RWPE1 (cell line): ENCODE results near the gene DNM3.

Source experiments
- CTCF ChIA-PET: fragments of 350-600 bp; sonication (Branson Sonifier 250); formaldehyde crosslinking; extraction: SDS; loops from one replicate; lab custom pipeline; 2021; lab: Yijun Ruan, JAX
- POLR2A ChIA-PET: fragments of 400-600 bp; formaldehyde crosslinking; extraction: SDS; loops from one replicate; lab custom pipeline; 2020; ENCODE audit warnings: antibody characterized with exemption; ENCODE audit not compliant: low non-redundant PET; lab: Yijun Ruan, JAX
- DNase-seq: peaks from one replicate; pipeline ENCODE4 v3.0.0; 2012; ENCODE audit warnings: low spot score
- H3K27ac ChIP-seq: fragments of 450-650 bp; 2 replicates; pipeline ENCODE4 v1.5.1; 2017
- CTCF ChIP-seq: fragments of 450-650 bp; conservative IDR thresholded peaks from 2 replicates; pipeline ENCODE4 v1.5.1; 2017; ENCODE audit warnings: low read depth, mild to moderate bottlenecking

Gene DNM3

GRCh38 chr1:172145231-172145651, 303.9 kb downstream of the DNM3 start:
- H3K27ac ChIP-seq: no peak overlapping the region
- ChIA-PET POLR2A (no interaction called here), CTCF (no interaction called here)
- DNase-seq: no peak
- TF ChIP-seq CTCF: no peak

GRCh38 chr1:172145656-172146055, 304.4 kb downstream of the DNM3 start:
- POLR2A ChIA-PET: no interaction called here
- no peak overlapping the region for H3K27ac ChIP-seq
- DNase-seq: no peak
- CTCF ChIA-PET: interaction anchor here (0.7 kb wide), 1 partner anchor 131 kb away, joined by 3 read pairs; no protein-coding TSS in a partner anchor
- no peak for TF ChIP-seq CTCF

GRCh38 chr1:172146141-172146850, 305.0 kb downstream of the DNM3 start:
- CTCF ChIA-PET: interaction anchor here (0.7 kb wide), 1 partner anchor 130 kb away, joined by 3 read pairs; no protein-coding TSS in a partner anchor
- DNase-seq: no peak
- TF ChIP-seq CTCF: no peak
- POLR2A ChIA-PET: no interaction called here
- H3K27ac ChIP-seq: no peak overlapping the region

GRCh38 chr1:172147541-172147940, 306.2 kb downstream of the DNM3 start:
- ChIA-PET POLR2A (no interaction called here), CTCF (no interaction called here)
- DNase-seq: no peak
- TF ChIP-seq CTCF: no peak
- H3K27ac ChIP-seq: no peak overlapping the region

- H3K27ac ChIP-seq: no peak overlapping the region
- POLR2A ChIA-PET: no interaction called here
- no peak for TF ChIP-seq CTCF
- DNase-seq: no peak
- CTCF ChIA-PET: interaction anchor here (0.6 kb wide), 1 partner anchor 211 kb away, joined by 3 read pairs; no protein-coding TSS in a partner anchor
Measured at GRCh38 chr1:172148213-172148612, 306.9 kb downstream of the DNM3 start.

- H3K27ac ChIP-seq: no peak overlapping the region
- DNase-seq: no peak
- CTCF ChIA-PET: interaction anchor here (0.6 kb wide), 1 partner anchor 210 kb away, joined by 3 read pairs; no protein-coding TSS in a partner anchor
- no peak for TF ChIP-seq CTCF
- POLR2A ChIA-PET: no interaction called here
Measured at GRCh38 chr1:172148707-172149106, 307.4 kb downstream of the DNM3 start.
